ENCODE results near the gene MYO15B. TPM values are rescaled to one million over a fixed set of nuclear protein-coding genes. Genes with fewer than 3 reads are reported as not detected.

MYO15B gene
- total RNA-seq (2021; ENCODE audit: unreplicated experiment) (30.3 TPM), Bru-seq, nascent RNA (percentile 38 among the genes with signal in this experiment), BruChase-seq, experiment 1, labeled RNA remaining after a 6-hour chase (percentile 48 among the genes with signal in this experiment), BruChase-seq, experiment 2, labeled RNA remaining after a 2-hour chase (percentile 43 among the genes with signal in this experiment)
- 24.7 and 39.5 TPM in 2 replicates for polyA plus RNA-seq (2012)
- long read RNA-seq, partial matches to known transcripts = 7 of 13 reads
- long read RNA-seq, other reads (novel, unspliced or antisense) = 6 of 13 reads

- no peak within 1 kb of the TSS; a peak in 1 of 4 replicates for H3K4me3 ChIP-seq (replicated peaks in 1 of 2; ENCODE audit: low read depth in 1 of 2, low read length in 2 of 2)
- ChIA-PET RAD21 (ENCODE audit: low non-redundant PET in 1 of 2, low total read pairs in 2 of 2, uncharacterized antibody in 2 of 2, unreplicated experiment in 2 of 2) (no interaction called here), CTCF (interaction anchor here (0.7 to 1.4 kb wide), 2 partner anchors 13 to 45 kb away, joined by 3 to 9 read pairs; no protein-coding TSS in a partner anchor), POLR2A (no interaction called here)
- H3K9me3 ChIP-seq (ENCODE audit: control insufficient read depth in 1 of 2, insufficient read depth in 1 of 2, low read depth in 1 of 2, low read length in 2 of 2) = no peaks in the 10 kb centered on the region
- no peaks in the 10 kb centered on the region for H3K79me2 ChIP-seq (ENCODE audit: insufficient read depth, low read length)
- intact Hi-C loops (cut with micrococcal nuclease) = no loop called here
- H3K9me2 ChIP-seq (ENCODE audit: insufficient read depth) = no peaks in the 10 kb centered on the region
- H4K20me1 ChIP-seq (ENCODE audit: insufficient read depth) = no peaks in the 10 kb centered on the region
- no peaks in the 10 kb centered on the region for H3K27me3 ChIP-seq (ENCODE audit: insufficient read depth, low read length)
- DNase-seq (ENCODE audit: low read depth, low spot score) = no peak
- H2AFZ ChIP-seq (ENCODE audit: low read depth, low read length, poor library complexity, severe bottlenecking) = no peak within 1 kb of the TSS
- BruUV-seq (replicated peaks) = no TSS peak
- peak within 1 kb of the TSS; percentile 35; the same call in 1 of the 2 replicates for H3K9ac ChIP-seq (ENCODE audit: low read length)
- peak within 1 kb of the TSS; percentile 71 for H3K4me2 ChIP-seq (ENCODE audit: low read length)
- TF ChIP-seq MAX (IDR thresholded peaks at IDR 0.05) = no peak
- H3K27ac ChIP-seq (ENCODE audit: low read depth, low read length) = peak within 1 kb of the TSS; percentile 60; the same call in 1 of the 2 replicates
- H3K4me1 ChIP-seq (ENCODE audit: control insufficient read depth in 1 of 2, insufficient read depth in 2 of 2, low read length in 2 of 2) = peaks cover 5 to 19% of the 10 kb centered on the region in 2 experiments; a peak in 3 of 4 replicates
- no peak for ATAC-seq
- H3K36me3 ChIP-seq (ENCODE audit: control insufficient read depth in 1 of 2, insufficient read depth in 2 of 2, low read length in 2 of 2) = no peaks in the 10 kb centered on the region
These were observed at the start of gene MYO15B for GRCh38 chr17:75587675-75588595. Gene MYO15B, plus strand, starts transcription at chr17:75587800. Its CDS starts 258 bp downstream, at chr17:75588058.

DNA sequence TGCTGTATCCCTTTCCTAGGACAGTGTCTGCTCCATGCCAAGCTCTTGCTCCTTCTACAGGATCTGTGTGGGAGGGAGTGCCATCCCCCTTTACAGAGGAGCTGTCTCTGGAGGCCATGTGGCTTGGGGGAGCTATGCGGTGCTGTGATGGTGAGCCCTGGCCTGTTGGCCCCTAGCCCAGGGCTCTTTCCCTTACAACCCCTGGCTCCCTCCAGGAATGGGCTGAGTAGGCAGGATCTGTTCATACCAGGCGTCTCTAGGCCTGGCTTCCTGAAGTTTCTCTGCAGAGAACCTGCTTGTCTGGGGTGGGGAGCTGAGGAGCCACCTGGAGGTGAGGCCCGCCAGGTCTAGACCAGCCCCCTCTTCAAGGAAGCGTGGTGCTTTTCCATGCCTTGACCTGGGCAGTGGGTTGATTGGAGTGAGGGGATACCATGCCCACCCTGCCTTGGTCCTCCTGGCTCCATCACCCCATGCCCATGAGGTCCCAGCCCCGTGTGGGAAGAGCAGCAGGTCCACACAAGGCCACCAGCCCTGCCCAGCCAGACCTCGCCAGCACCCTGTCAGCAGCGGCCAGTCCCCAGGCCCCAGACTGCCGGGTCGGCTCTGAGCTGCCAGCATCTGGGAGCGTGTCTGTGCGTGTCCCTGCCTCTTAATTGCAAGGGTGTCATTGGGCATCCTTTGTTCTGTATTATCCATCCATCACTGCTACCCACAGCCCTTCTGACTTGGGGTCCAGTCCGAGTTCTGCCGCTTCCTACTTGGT, 47.5 kb upstream of the MYO15B start:
- intact Hi-C loops (cut with micrococcal nuclease) = no loop called here
- Histone ChIP-seq H3K9me2 (ENCODE audit: insufficient read depth) (no peaks in the 10 kb centered on the region), H3K9ac (ENCODE audit: low read length) (no peak overlapping the region), H4K20me1 (ENCODE audit: insufficient read depth) (no peaks in the 10 kb centered on the region), H3K79me2 (ENCODE audit: insufficient read depth, low read length) (peaks cover 97% of the 10 kb centered on the region), H3K9me3 (ENCODE audit: control insufficient read depth in 1 of 2, insufficient read depth in 1 of 2, low read depth in 1 of 2, low read length in 2 of 2) (no peaks in the 10 kb centered on the region), H3K4me3 (replicated peaks in 1 of 2; ENCODE audit: low read depth in 1 of 2, low read length in 2 of 2) (no peak overlapping the region), H2AFZ (ENCODE audit: low read depth, low read length, poor library complexity, severe bottlenecking) (no peak overlapping the region), H3K4me2 (ENCODE audit: low read length) (no peak overlapping the region), H3K4me1 (ENCODE audit: control insufficient read depth in 1 of 2, insufficient read depth in 2 of 2, low read length in 2 of 2) (peaks cover under 1 to 28% of the 10 kb centered on the region in 2 experiments; a peak in 2 of 4 replicates), H3K27ac (ENCODE audit: low read depth, low read length) (peak overlapping the region; percentile 16; the same call in 1 of the 2 replicates), H3K36me3 (ENCODE audit: control insufficient read depth in 1 of 2, insufficient read depth in 2 of 2, low read length in 2 of 2) (no peaks in the 10 kb centered on the region; a peak in 1 of 4 replicates), H3K27me3 (ENCODE audit: insufficient read depth, low read length) (no peaks in the 10 kb centered on the region)
- TF ChIP-seq EZH2 (IDR thresholded peaks at IDR 0.05) (no peak), ZFX (IDR thresholded peaks at IDR 0.05) (no peak), TCF7L2 (IDR thresholded peaks at IDR 0.05; ENCODE audit: borderline replicate concordance, extremely low read depth, insufficient read depth, insufficient read length) (no peak), EZH2phosphoT487 (IDR thresholded peaks at IDR 0.05; ENCODE audit: borderline replicate concordance) (no peak), SIN3A (IDR thresholded peaks at IDR 0.05; ENCODE audit: low read depth) (no peak)
- TF ChIP-seq, protein P1, sequence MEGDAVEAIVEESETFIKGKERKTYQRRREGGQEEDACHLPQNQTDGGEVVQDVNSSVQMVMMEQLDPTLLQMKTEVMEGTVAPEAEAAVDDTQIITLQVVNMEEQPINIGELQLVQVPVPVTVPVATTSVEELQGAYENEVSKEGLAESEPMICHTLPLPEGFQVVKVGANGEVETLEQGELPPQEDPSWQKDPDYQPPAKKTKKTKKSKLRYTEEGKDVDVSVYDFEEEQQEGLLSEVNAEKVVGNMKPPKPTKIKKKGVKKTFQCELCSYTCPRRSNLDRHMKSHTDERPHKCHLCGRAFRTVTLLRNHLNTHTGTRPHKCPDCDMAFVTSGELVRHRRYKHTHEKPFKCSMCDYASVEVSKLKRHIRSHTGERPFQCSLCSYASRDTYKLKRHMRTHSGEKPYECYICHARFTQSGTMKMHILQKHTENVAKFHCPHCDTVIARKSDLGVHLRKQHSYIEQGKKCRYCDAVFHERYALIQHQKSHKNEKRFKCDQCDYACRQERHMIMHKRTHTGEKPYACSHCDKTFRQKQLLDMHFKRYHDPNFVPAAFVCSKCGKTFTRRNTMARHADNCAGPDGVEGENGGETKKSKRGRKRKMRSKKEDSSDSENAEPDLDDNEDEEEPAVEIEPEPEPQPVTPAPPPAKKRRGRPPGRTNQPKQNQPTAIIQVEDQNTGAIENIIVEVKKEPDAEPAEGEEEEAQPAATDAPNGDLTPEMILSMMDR (IDR thresholded peaks at IDR 0.05 in 2 of 3, conservative IDR thresholded peaks at IDR 0.05 in 1 of 3; ENCODE audit: borderline replicate concordance in 1 of 3, insufficient read depth in 1 of 3, low read depth in 2 of 3, low read length in 2 of 3) = no peak
- TF ChIP-seq, protein P2, sequence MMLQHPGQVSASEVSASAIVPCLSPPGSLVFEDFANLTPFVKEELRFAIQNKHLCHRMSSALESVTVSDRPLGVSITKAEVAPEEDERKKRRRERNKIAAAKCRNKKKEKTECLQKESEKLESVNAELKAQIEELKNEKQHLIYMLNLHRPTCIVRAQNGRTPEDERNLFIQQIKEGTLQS (IDR thresholded peaks at IDR 0.05) = no peak
- BruUV-seq (replicated peaks) = no TSS peak
- ChIA-PET CTCF (interaction anchor here (1.5 kb wide), 1 partner anchor 13 kb away, joined by 4 read pairs; no protein-coding TSS in a partner anchor), RAD21 (ENCODE audit: low non-redundant PET in 1 of 2, low total read pairs in 2 of 2, uncharacterized antibody in 2 of 2, unreplicated experiment in 2 of 2) (no interaction called here), POLR2A (interaction anchor here (1.1 kb wide), 1 partner anchor 9 kb away, joined by 4 read pairs; no protein-coding TSS in a partner anchor)
- ATAC-seq (peak; percentile 18; the same call in 1 of the 2 replicates), DNase-seq (ENCODE audit: low read depth, low spot score) (no peak)

All from HCT116 (cell line).